Activated T-cell treated with anti-CD3 and anti-CD28 coated beads for 1 hour (primary cell): ENCODE data around the gene EFNA2.
A peak's percentile ranks its signal among the peaks of the same experiment; 100 is the strongest.
"Not testable (repeated sequence)": the region's sequence is repeated elsewhere in the genome, so short reads cannot be mapped to it uniquely, and the experiment has no call there.

Source experiments
- DNase-seq: peaks from one replicate; pipeline ENCODE4 v3.0.0-alpha.2; 2020; ENCODE audit warnings: low read depth

EFNA2 gene

GRCh38 chr19:1318678-1319471 lies 33.2 kb downstream of the EFNA2 start:
- no peak for DNase-seq

- not testable (repeated sequence) for DNase-seq
These were observed 34.6 kb downstream of the EFNA2 start for GRCh38 chr19:1320282-1320650.

GRCh38 chr19:1321539-1321938 lies 35.9 kb downstream of the EFNA2 start:
- no peak for DNase-seq

- DNase-seq = no peak
These were observed 36.7 kb downstream of the EFNA2 start for GRCh38 chr19:1322198-1322981.

GRCh38 chr19:1324249-1324805 lies 38.7 kb downstream of the EFNA2 start:
- no peak for DNase-seq

- peak; percentile 16 for DNase-seq
These were observed 39.3 kb downstream of the EFNA2 start for GRCh38 chr19:1324806-1325567.

GRCh38 chr19:1325568-1326294 lies 40.1 kb downstream of the EFNA2 start:
- no peak for DNase-seq

- no peak for DNase-seq
These were observed 41.5 kb downstream of the EFNA2 start for GRCh38 chr19:1327125-1327524.

- not testable (repeated sequence) for DNase-seq
These were observed 46.5 kb downstream of the EFNA2 start for GRCh38 chr19:1332208-1332607.

GRCh38 chr19:1336079-1336684 lies 50.5 kb downstream of the EFNA2 start:
- DNase-seq = no peak

GRCh38 chr19:1340681-1341469 lies 55.2 kb downstream of the EFNA2 start:
- DNase-seq = no peak

- no peak for DNase-seq
These were observed 57.4 kb downstream of the EFNA2 start for GRCh38 chr19:1343041-1343440.

GRCh38 chr19:1349211-1349610 lies 63.5 kb downstream of the EFNA2 start:
- no peak for DNase-seq

- DNase-seq = no peak
These were observed 65.2 kb downstream of the EFNA2 start for GRCh38 chr19:1350867-1351266.
